SJSA1 (cell line): ENCODE data around the gene DPPA5. TPM values are rescaled to one million over a fixed set of nuclear protein-coding genes. Genes with fewer than 3 reads are reported as not detected.
"Not testable (repeated sequence)": the region's sequence is repeated elsewhere in the genome, so short reads cannot be mapped to it uniquely, and the experiment has no call there.

ENCODE experiments used
- DNase-seq, 2 experiments: peaks; one replicate each; pipeline ENCODE4 v3.0.0-alpha.2; 2015 to 2020; ENCODE audit warnings: low spot score in 2 of 2, low read depth in 1 of 2
- H3K27ac ChIP-seq: fragments of 250-450 bp; sonication (Bioruptor Pico); 2 replicates; pipeline ENCODE4 v1.5.1; 2020; ENCODE audit warnings: mild to moderate bottlenecking, moderate library complexity
- H3K27me3 ChIP-seq: fragments of 250-450 bp; sonication (Bioruptor Pico); replicated peaks from 2 replicates; pipeline ENCODE4 v1.5.1; 2020; ENCODE audit warnings: mild to moderate bottlenecking, moderate library complexity
- H3K36me3 ChIP-seq: fragments of 250-450 bp; sonication (Bioruptor Pico); 2 replicates; pipeline ENCODE4 v1.5.1; 2020; ENCODE audit warnings: mild to moderate bottlenecking
- H3K4me1 ChIP-seq: fragments of 250-450 bp; sonication (Bioruptor Pico); replicated peaks from 2 replicates; pipeline ENCODE4 v1.6.1; 2021; ENCODE audit warnings: mild to moderate bottlenecking
- H3K4me3 ChIP-seq: fragments of 250-450 bp; sonication (Bioruptor Pico); 2 replicates; pipeline ENCODE4 v1.5.1; 2020; ENCODE audit warnings: mild to moderate bottlenecking
- H3K9me3 ChIP-seq: fragments of 250-450 bp; sonication (Bioruptor Pico); replicated peaks from 2 replicates; pipeline ENCODE4 v1.5.1; 2020; ENCODE audit warnings: mild to moderate bottlenecking
- total RNA-seq: library from RNA; depleted of rRNA; stranded (reverse); fragments of >200 nt; shearing (Covaris generic); gene quantifications from 2 replicates; pipeline ENCODE4 v1.2.3, GENCODE V29; 2014; rRNA removed

The DPPA5 gene
- total RNA-seq, 1 experiment from 2014 or later = not detected

DNA sequence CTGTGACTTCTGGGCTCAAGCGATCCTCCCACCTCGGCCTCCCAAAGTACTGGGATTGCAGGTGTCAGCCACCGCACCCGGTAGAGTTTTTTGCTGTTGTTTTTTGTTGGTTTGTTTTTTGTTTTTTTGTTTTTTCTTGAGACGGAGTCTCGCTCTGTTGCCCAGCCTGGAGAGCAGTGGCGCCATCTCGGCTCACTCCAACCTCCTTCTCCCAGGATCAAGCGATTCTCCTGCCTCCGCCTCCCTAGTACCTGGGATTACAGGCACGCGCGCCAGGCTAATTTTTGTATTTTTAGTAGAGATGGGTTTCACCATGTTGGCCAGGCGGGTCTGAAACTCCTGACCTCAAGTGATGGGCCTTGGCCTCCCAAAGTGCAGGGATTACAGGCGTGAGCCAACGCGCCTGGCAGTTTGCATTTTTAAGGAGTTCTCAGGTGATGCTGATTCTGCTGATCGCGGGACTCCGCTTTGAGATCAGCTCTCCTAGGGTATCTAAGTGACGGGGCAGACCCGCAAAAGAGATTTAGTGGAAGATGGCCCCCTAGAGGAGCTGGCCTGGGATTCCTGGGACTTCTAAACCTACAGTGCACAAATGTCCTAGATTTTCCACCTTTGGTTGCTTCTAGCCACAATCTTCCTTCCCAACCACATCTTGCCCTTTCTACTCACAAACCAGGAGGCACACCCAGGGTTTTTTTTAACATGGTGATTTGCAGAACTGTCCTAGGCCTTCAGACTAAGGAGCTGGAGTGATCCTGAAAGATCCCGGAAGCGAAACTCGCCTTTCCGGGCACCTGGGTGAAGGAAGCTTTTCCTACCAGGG is 45.2 kb downstream of the DPPA5 start:
- no peak for DNase-seq
- Histone ChIP-seq H3K4me3 (no peak overlapping the region; the same call in 1 of the 2 replicates), H3K27ac (no peak overlapping the region), H3K27me3 (peaks cover 10% of the 10 kb centered on the region; the same call in 1 of the 2 replicates), H3K36me3 (no peaks in the 10 kb centered on the region), H3K4me1 (peaks cover 3% of the 10 kb centered on the region), H3K9me3 (0 out of 2 replicates have a peak, but pooled peaks cover 4% of the 10 kb centered on the region)

GRCh38 chr6:73303773-73304172 is 50.3 kb downstream of the DPPA5 start:
- not testable (repeated sequence) for H3K4me1 ChIP-seq, H3K4me3 ChIP-seq, H3K27me3 ChIP-seq, H3K27ac ChIP-seq, DNase-seq, H3K9me3 ChIP-seq, H3K36me3 ChIP-seq

Other genes starting within 250 kb of the DPPA5 start
- not detected in 2 replicates for gene KHDC1L, start 128.8 kb downstream of the DPPA5 start, total RNA-seq
- 0.66 and 2.2 TPM in 2 replicates for gene KHDC1, start 91.1 kb downstream of the DPPA5 start, total RNA-seq
- gene KHDC3L, start 8.4 kb upstream of the DPPA5 start, total RNA-seq = not detected in 2 replicates
- not detected in 2 replicates for gene OOEP, start 15.6 kb upstream of the DPPA5 start, total RNA-seq
- not detected in 2 replicates for gene DDX43, start 40.6 kb upstream of the DPPA5 start, total RNA-seq
- 0.05 TPM in 1 of 2 replicates, not detected in the other for gene CGAS, start 98.0 kb upstream of the DPPA5 start, total RNA-seq
- 30.7 and 44.7 TPM in 2 replicates for gene MTO1, start 107.5 kb upstream of the DPPA5 start, total RNA-seq
- gene EEF1A1, start 166.8 kb upstream of the DPPA5 start, total RNA-seq = 11,857 and 11,916 TPM in 2 replicates